ENCODE data around the gene POU6F2.

The POU6F2 gene

DNA sequence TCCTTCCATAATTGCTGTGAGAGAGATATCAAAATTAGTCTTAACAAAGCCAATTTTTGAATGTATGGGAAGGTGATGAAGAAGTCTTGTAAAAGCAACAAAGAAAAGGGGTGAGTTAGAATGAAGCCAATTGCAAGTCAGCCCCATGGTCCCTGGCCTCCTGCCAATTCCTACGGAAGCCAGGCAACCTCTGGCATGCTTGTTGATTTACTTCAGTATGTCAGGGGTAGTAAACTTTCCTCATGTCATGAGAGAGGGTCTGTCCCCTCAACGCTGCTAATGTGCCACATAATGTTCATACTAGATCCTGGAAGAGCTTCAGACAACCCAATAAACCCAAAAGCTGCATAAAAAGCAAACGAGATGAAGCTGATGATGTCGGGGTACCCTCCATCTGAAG is 429.4 kb downstream of the POU6F2 start:
- no peak overlapping the region for H3K27ac Mint-ChIP-seq
- no peaks in the 10 kb centered on the region for H3K36me3 Mint-ChIP-seq
- no peaks in the 10 kb centered on the region for H3K9me3 Mint-ChIP-seq (ENCODE audit: low read depth)
- H3K27me3 Mint-ChIP-seq: peaks cover 2% of the 10 kb centered on the region
- no peak overlapping the region for H3K4me3 Mint-ChIP-seq
- no peaks in the 10 kb centered on the region for H3K4me1 Mint-ChIP-seq (ENCODE audit: low read depth)

- peaks cover 2% of the 10 kb centered on the region for H3K27me3 Mint-ChIP-seq
- no peak overlapping the region for H3K4me3 Mint-ChIP-seq
- H3K9me3 Mint-ChIP-seq (ENCODE audit: low read depth): no peaks in the 10 kb centered on the region
- H3K27ac Mint-ChIP-seq: no peak overlapping the region
- H3K36me3 Mint-ChIP-seq: no peaks in the 10 kb centered on the region
- H3K4me1 Mint-ChIP-seq (ENCODE audit: low read depth): no peaks in the 10 kb centered on the region
These were observed 430.0 kb downstream of the POU6F2 start for GRCh38 chr7:39407723-39408122.

GRCh38 chr7:39408906-39409305 is 431.2 kb downstream of the POU6F2 start:
- Mint-ChIP-seq H3K4me3 (no peak overlapping the region), H3K4me1 (ENCODE audit: low read depth) (peaks cover 4% of the 10 kb centered on the region), H3K9me3 (ENCODE audit: low read depth) (no peaks in the 10 kb centered on the region), H3K36me3 (no peaks in the 10 kb centered on the region), H3K27ac (no peak overlapping the region), H3K27me3 (peaks cover 2% of the 10 kb centered on the region)

GRCh38 chr7:39410582-39410981 is 432.9 kb downstream of the POU6F2 start:
- no peaks in the 10 kb centered on the region for H3K36me3 Mint-ChIP-seq
- H3K9me3 Mint-ChIP-seq (ENCODE audit: low read depth): no peaks in the 10 kb centered on the region
- H3K4me3 Mint-ChIP-seq: no peak overlapping the region
- H3K27ac Mint-ChIP-seq: no peak overlapping the region
- H3K27me3 Mint-ChIP-seq: peaks cover 4% of the 10 kb centered on the region
- H3K4me1 Mint-ChIP-seq (ENCODE audit: low read depth): peaks cover 14% of the 10 kb centered on the region

- Mint-ChIP-seq H3K27me3 (peaks cover 22% of the 10 kb centered on the region), H3K27ac (no peak overlapping the region), H3K4me3 (peak overlapping the region; percentile 85), H3K4me1 (ENCODE audit: low read depth) (peaks cover 14% of the 10 kb centered on the region), H3K9me3 (ENCODE audit: low read depth) (no peaks in the 10 kb centered on the region), H3K36me3 (no peaks in the 10 kb centered on the region)
These were observed 436.0 kb downstream of the POU6F2 start for GRCh38 chr7:39413636-39414223.

- Mint-ChIP-seq H3K36me3 (no peaks in the 10 kb centered on the region), H3K4me1 (ENCODE audit: low read depth) (peaks cover 14% of the 10 kb centered on the region), H3K4me3 (peak overlapping the region; percentile 85), H3K27ac (no peak overlapping the region), H3K27me3 (peaks cover 22% of the 10 kb centered on the region), H3K9me3 (ENCODE audit: low read depth) (no peaks in the 10 kb centered on the region)
These were observed 436.7 kb downstream of the POU6F2 start for GRCh38 chr7:39414224-39415035.

DNA sequence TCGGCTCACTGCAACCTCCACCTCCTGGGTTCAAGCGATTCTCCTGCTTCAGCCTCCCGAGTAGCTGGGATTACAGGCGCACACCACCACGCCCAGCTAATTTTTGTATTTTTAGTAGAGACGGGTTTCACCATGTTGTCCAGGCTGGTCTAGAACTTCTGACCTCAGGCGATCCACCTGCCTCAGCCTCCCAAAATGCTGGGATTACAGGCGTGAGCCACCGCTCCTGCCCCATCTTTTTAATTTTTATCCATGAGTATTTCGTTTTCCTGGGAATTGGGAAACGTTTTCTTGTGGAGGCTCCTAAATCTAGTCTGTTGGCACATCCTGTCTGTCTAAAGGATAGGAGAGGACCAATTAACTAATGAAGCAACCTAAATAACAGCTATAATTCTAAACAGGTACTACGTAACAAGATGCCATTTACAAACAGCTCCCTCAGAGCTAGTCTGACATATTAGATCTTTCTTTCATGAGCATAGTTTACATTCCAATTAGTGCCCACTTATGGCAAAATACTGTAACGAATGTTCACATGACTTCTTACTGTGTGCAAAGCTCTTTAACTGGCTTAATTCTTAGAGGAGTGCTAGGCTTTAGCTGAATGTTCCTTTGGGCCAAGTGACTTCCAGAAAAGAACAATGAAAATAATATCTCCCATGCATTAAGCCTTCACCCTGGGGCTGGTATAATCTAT is 437.5 kb downstream of the POU6F2 start:
- Mint-ChIP-seq H3K27ac (no peak overlapping the region), H3K4me1 (ENCODE audit: low read depth) (peaks cover 14% of the 10 kb centered on the region), H3K27me3 (peaks cover 25% of the 10 kb centered on the region), H3K4me3 (peak overlapping the region; percentile 59), H3K9me3 (ENCODE audit: low read depth) (no peaks in the 10 kb centered on the region), H3K36me3 (no peaks in the 10 kb centered on the region)

GRCh38 chr7:39416866-39417265 is 439.2 kb downstream of the POU6F2 start:
- H3K27ac Mint-ChIP-seq: no peak overlapping the region
- H3K9me3 Mint-ChIP-seq (ENCODE audit: low read depth): no peaks in the 10 kb centered on the region
- H3K4me3 Mint-ChIP-seq: no peak overlapping the region
- no peaks in the 10 kb centered on the region for H3K36me3 Mint-ChIP-seq
- H3K27me3 Mint-ChIP-seq: peaks cover 25% of the 10 kb centered on the region
- H3K4me1 Mint-ChIP-seq (ENCODE audit: low read depth): peaks cover 14% of the 10 kb centered on the region

DNA sequence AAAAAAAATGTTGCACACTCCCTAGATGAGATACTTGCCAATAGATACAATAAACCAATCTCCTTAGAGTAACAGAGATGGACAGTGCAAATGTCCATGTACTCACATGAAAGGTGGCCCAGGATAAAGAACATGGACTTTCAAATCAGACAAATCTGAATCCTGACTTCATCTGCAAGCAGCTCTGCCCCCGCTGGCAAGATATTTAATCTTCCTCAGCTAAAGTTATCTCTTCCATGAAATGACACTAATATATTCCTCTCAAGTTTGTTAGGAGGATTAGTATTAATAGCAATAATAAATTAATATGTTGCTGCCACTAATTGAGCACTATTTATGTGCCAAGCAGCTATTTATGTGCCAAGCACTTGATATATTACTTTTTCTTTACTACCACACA is 439.9 kb downstream of the POU6F2 start:
- H3K27me3 Mint-ChIP-seq: peaks cover 25% of the 10 kb centered on the region
- H3K9me3 Mint-ChIP-seq (ENCODE audit: low read depth): no peaks in the 10 kb centered on the region
- H3K4me3 Mint-ChIP-seq: no peak overlapping the region
- H3K27ac Mint-ChIP-seq: no peak overlapping the region
- H3K36me3 Mint-ChIP-seq: no peaks in the 10 kb centered on the region
- H3K4me1 Mint-ChIP-seq (ENCODE audit: low read depth): peaks cover 14% of the 10 kb centered on the region

- Mint-ChIP-seq H3K36me3 (no peaks in the 10 kb centered on the region), H3K4me3 (no peak overlapping the region), H3K27ac (no peak overlapping the region), H3K27me3 (peaks cover 17% of the 10 kb centered on the region), H3K9me3 (ENCODE audit: low read depth) (no peaks in the 10 kb centered on the region), H3K4me1 (ENCODE audit: low read depth) (no peaks in the 10 kb centered on the region)
These were observed 443.5 kb downstream of the POU6F2 start for GRCh38 chr7:39421251-39421650.

DNA sequence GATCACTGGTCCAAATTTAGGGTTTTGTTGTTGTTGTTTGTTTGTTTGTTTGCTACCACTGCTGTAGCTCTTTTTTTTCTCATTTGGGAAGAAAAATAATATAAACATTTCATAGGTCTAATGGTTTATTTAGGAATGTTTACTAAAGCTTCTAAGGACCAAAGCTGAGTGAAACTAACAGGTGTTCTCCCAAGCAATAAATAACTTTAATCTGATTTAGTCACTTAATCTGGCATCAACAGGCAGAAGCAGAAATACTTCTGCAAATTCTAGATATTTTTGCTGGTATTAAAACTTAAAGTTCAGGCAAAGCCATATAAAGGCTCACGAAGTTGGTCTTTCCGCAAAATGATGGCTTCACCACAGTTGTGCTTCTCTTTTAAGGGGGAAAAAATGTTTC is 444.0 kb downstream of the POU6F2 start:
- no peak overlapping the region for H3K4me3 Mint-ChIP-seq
- no peaks in the 10 kb centered on the region for H3K4me1 Mint-ChIP-seq (ENCODE audit: low read depth)
- H3K27me3 Mint-ChIP-seq: peaks cover 14% of the 10 kb centered on the region
- H3K27ac Mint-ChIP-seq: no peak overlapping the region
- no peaks in the 10 kb centered on the region for H3K9me3 Mint-ChIP-seq (ENCODE audit: low read depth)
- no peaks in the 10 kb centered on the region for H3K36me3 Mint-ChIP-seq

GRCh38 chr7:39428221-39428620 is 450.5 kb downstream of the POU6F2 start:
- no peaks in the 10 kb centered on the region for H3K9me3 Mint-ChIP-seq (ENCODE audit: low read depth)
- no peak overlapping the region for H3K4me3 Mint-ChIP-seq
- no peak overlapping the region for H3K27ac Mint-ChIP-seq
- peaks cover 2% of the 10 kb centered on the region for H3K27me3 Mint-ChIP-seq
- H3K36me3 Mint-ChIP-seq: no peaks in the 10 kb centered on the region
- no peaks in the 10 kb centered on the region for H3K4me1 Mint-ChIP-seq (ENCODE audit: low read depth)

DNA sequence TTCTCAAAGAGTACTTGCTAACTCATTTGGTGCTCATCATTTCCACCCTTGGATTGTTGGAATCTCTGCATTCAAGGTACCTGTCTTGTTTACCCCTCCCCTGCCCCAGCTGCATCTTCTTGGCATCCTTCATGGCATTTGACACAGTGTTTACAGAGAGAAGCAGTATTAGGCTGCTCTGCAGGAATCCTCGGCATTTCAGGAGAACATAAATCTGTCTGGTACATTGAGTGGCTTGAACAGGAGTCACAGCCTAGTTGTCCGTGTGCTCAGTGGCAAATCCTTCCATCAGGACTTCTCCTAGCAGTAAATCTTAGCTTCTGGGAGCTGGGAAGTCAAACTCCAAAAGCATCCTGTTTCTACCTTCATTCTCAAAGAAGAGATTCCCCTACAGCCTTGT is 451.7 kb downstream of the POU6F2 start:
- Mint-ChIP-seq H3K27ac (no peak overlapping the region), H3K4me1 (ENCODE audit: low read depth) (no peaks in the 10 kb centered on the region), H3K9me3 (ENCODE audit: low read depth) (no peaks in the 10 kb centered on the region), H3K27me3 (peaks cover 2% of the 10 kb centered on the region), H3K4me3 (no peak overlapping the region), H3K36me3 (no peaks in the 10 kb centered on the region)

DNA sequence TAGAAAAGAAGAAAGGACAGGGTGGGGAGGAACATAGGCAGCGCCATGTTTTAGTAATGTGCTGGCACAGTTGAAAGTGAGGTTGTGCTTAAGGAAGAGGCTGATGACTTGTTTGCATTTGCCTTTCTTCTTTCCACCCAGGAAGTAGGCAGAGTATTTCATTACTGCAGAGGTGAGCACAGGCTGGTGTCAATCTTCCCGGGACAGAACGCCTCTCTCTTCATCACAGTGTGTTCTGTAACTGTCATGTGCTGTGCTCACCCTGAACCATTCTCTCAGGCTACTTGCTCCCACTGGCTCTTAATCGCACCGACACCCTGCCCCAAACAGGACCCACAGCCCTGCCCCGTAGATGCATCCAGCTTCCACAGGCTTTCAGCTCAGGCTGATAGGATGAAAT is 452.7 kb downstream of the POU6F2 start:
- H3K4me3 Mint-ChIP-seq: no peak overlapping the region

DNA sequence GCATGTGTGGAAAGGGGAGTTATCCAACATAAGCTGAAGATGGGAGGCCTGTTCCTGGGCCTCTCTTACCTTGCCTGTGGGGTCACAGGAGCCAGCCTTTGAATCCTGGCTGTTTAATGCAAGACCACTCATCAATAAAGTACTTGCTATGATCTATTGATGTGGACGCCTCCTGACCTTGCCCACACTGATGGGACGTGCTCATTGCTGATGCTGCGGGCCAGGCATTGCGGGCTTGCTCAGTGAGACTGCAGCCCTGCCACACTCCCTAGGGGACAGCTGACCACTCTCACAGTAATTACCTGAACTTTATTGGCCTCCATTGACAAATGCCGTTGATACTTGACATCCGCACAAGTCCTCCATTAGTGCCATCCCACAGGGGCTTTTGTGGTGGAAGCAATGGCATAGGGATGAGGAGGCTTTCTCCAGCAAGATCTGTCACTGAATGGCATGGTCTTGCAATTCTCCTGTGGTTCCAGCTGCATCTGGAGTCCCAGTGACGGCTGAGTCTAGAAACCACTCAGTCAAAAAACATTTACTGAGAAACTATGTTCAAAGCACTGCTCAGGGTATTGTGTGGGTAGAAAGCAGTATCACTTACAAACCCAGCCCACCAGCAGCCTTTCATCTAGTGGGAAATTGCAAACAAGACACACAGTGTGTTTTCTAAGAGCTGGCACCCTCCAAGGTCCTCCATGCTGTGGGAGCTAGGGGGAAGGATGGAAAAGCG is 453.4 kb downstream of the POU6F2 start:
- H3K4me3 Mint-ChIP-seq: no peak overlapping the region
- H3K4me1 Mint-ChIP-seq (ENCODE audit: low read depth): no peaks in the 10 kb centered on the region
- no peak overlapping the region for H3K27ac Mint-ChIP-seq
- no peaks in the 10 kb centered on the region for H3K27me3 Mint-ChIP-seq
- H3K9me3 Mint-ChIP-seq (ENCODE audit: low read depth): no peaks in the 10 kb centered on the region
- H3K36me3 Mint-ChIP-seq: no peaks in the 10 kb centered on the region

More for the DNA sequence above, 452.7 kb downstream of the POU6F2 start:
- H3K4me1 Mint-ChIP-seq (ENCODE audit: low read depth): no peaks in the 10 kb centered on the region
- no peaks in the 10 kb centered on the region for H3K9me3 Mint-ChIP-seq (ENCODE audit: low read depth)
- no peaks in the 10 kb centered on the region for H3K36me3 Mint-ChIP-seq
- H3K27ac Mint-ChIP-seq: no peak overlapping the region
- H3K27me3 Mint-ChIP-seq: no peaks in the 10 kb centered on the region
